Heart left ventricle (tissue), 13 donors: ENCODE measurements around the gene GJD3.

Source experiments
- POLR2A ChIP-seq, 2 donors: fragments of 450-650 bp; IDR thresholded peaks; one replicate each; pipeline ENCODE4 v1.6.1; 2017; ENCODE audit warnings: antibody characterized with exemption in 2 of 2, mild to moderate bottlenecking in 2 of 2, moderate library complexity in 2 of 2
- TF ChIP-seq, protein P1 (sequence below), 12 donors: fragments of 200-600 bp; sonication (generic) in 4 of 12; IDR thresholded peaks; one replicate each; pipeline versions ENCODE4 v1.5.0 to v1.8.0; 2018 to 2022; ENCODE audit warnings: antibody characterized with exemption in 12 of 12, mild to moderate bottlenecking in 5 of 12
- donor health status: ischemic (EF 13 %, LVEDD 7.1; RV severe dilation, severe dysfunction).
- donor health status: DM: no; HTN: yes; CAD: no.
- donor health status: DM: no; HTN: no; CAD: no.
- donor health status: ischemic (EF 25% LVEDD 6.9; RV normal size, moderate dysfunction).
- donor health status: ischemic (EF 25% LVEDD 5.7; RV mildly dilated, moderate dysfunction).
- donor health status: ischemic (EF 35%, LVEDD 5.7; RV mildly dilated, moderate dysfunction).
- donor health status: nonischemic (EF 11% LVEDD 7.7; RV severe dilation, severe dysfunction).
- donor health status: DM: yes; HTN: yes; CAD: no.
- donor health status: PGD.
- donor health status: ischemic (EF 29% LVEDD 5.4; RV normal size, mild dysfunction).
- donor health status: nonischemic (EF 23%, LVEDD 6.1; RV moderate dilation, normal function).

DNA sequence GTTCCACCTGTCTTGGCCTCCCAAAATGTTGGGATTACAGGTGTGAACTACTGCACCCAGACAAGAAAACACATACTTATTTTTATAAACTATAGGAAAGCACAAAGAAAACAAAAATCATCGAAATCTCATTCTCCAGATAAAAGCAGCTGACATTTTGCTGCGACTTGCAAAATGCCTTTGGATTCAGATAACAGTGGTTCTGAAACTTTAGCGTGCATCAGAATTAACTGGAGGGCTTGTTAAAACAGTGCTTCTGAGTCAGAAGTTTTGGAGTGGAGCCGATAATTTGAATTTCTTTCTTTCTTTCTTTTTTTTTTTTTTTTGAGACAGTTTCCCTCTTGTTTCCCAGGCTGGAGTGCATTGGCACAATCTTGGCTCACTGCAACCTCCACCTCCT is 17.7 kb upstream of the GJD3 start:
- TF ChIP-seq, protein P1, sequence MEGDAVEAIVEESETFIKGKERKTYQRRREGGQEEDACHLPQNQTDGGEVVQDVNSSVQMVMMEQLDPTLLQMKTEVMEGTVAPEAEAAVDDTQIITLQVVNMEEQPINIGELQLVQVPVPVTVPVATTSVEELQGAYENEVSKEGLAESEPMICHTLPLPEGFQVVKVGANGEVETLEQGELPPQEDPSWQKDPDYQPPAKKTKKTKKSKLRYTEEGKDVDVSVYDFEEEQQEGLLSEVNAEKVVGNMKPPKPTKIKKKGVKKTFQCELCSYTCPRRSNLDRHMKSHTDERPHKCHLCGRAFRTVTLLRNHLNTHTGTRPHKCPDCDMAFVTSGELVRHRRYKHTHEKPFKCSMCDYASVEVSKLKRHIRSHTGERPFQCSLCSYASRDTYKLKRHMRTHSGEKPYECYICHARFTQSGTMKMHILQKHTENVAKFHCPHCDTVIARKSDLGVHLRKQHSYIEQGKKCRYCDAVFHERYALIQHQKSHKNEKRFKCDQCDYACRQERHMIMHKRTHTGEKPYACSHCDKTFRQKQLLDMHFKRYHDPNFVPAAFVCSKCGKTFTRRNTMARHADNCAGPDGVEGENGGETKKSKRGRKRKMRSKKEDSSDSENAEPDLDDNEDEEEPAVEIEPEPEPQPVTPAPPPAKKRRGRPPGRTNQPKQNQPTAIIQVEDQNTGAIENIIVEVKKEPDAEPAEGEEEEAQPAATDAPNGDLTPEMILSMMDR (IDR thresholded peaks at IDR 0.05): no peak
- TF ChIP-seq POLR2A (IDR thresholded peaks at IDR 0.05): no peak
